PC-9 (cell line): ENCODE data around the gene KCTD20. TPM values are rescaled to one million over a fixed set of nuclear protein-coding genes. Genes with fewer than 3 reads are reported as not detected.
A peak's percentile ranks its signal among the peaks of the same experiment; 100 is the strongest.
"Not testable (repeated sequence)": the region's sequence is repeated elsewhere in the genome, so short reads cannot be mapped to it uniquely, and the experiment has no call there.

Experiments used
- BruUV-seq: library from RNA; stranded (reverse); fragments of 400-500 nt; replicated peaks from 2 replicates; lab custom pipeline; 2021; lab: Mats Ljungman, UMichigan
- CTCF ChIA-PET: fragments of 300-600 bp; sonication (Branson Sonifier 250); formaldehyde crosslinking; loops from one replicate; lab custom pipeline; 2022; ENCODE audit warnings: antibody characterized with exemption; lab: Charles Lee
- POLR2A ChIA-PET: fragments of 300-600 bp; sonication (Branson Sonifier 250); formaldehyde crosslinking; loops from one replicate; lab custom pipeline; 2022; ENCODE audit warnings: antibody characterized with exemption; ENCODE audit not compliant: unreplicated experiment; lab: Charles Lee
- DNase-seq, 2 experiments: peaks; one replicate each; pipeline versions ENCODE4 v3.0.0 to v3.0.0-alpha.2; 2015 to 2022; ENCODE audit warnings: mixed read lengths in 1 of 2
- H2AFZ ChIP-seq: fragments of 200-600 bp; sonication (generic); 2 replicates; pipeline ENCODE4 v1.8.1; 2017; ENCODE audit warnings: antibody characterized with exemption
- H3F3A ChIP-seq: fragments of 200-600 bp; sonication (generic); 2 replicates; pipeline ENCODE4 v1.8.1; 2017; ENCODE audit warnings: antibody characterized with exemption, mild to moderate bottlenecking, low read depth; ENCODE audit not compliant: insufficient read depth
- H3K27ac ChIP-seq: fragments of 200-600 bp; sonication (generic); 2 replicates; pipeline ENCODE4 v1.6.1; 2016; ENCODE audit warnings: mixed run types
- H3K27me3 ChIP-seq: fragments of 200-600 bp; sonication (generic); 2 replicates; pipeline ENCODE4 v1.6.1; 2016; ENCODE audit warnings: low read depth, mixed run types; ENCODE audit not compliant: insufficient read depth
- H3K36me3 ChIP-seq: fragments of 200-600 bp; sonication (generic); 2 replicates; pipeline ENCODE4 v1.6.1; 2016; ENCODE audit warnings: low read depth, mixed run types
- H3K4me1 ChIP-seq: fragments of 200-600 bp; sonication (generic); replicated peaks from 2 replicates; pipeline ENCODE4 v1.6.1; 2016; ENCODE audit warnings: mixed run types; ENCODE audit not compliant: insufficient read depth
- H3K4me2 ChIP-seq: fragments of 200-600 bp; sonication (generic); 2 replicates; pipeline ENCODE4 v1.6.1; 2017; ENCODE audit warnings: mixed run types
- H3K4me3 ChIP-seq: fragments of 200-600 bp; sonication (generic); 2 replicates; pipeline ENCODE4 v1.6.1; 2016; ENCODE audit warnings: mixed run types
- H3K79me2 ChIP-seq: fragments of 200-600 bp; sonication (generic); 2 replicates; pipeline ENCODE4 v1.6.1; 2017; ENCODE audit warnings: low read depth, mixed run types
- H3K9me2 ChIP-seq: fragments of 200-600 bp; sonication (generic); 2 replicates; pipeline ENCODE4 v1.8.1; 2017; ENCODE audit warnings: mild to moderate bottlenecking; ENCODE audit not compliant: insufficient read depth
- H3K9me3 ChIP-seq: fragments of 200-600 bp; sonication (generic); 2 replicates; pipeline ENCODE4 v1.8.1; 2016; ENCODE audit warnings: low read depth; ENCODE audit not compliant: insufficient read depth
- H4K20me1 ChIP-seq: fragments of 200-600 bp; sonication (generic); 2 replicates; pipeline ENCODE4 v1.8.1; 2017; ENCODE audit not compliant: insufficient read depth
- CTCF ChIP-seq: fragments of 200-600 bp; sonication (generic); conservative IDR thresholded peaks from 2 replicates; pipeline ENCODE4 v1.6.1; 2017; ENCODE audit warnings: mixed run types, antibody characterized with exemption, mild to moderate bottlenecking, moderate library complexity
- EZH2 ChIP-seq: fragments of 200-600 bp; sonication (generic); IDR thresholded peaks from 2 replicates; pipeline ENCODE4 v1.8.0; 2017; ENCODE audit warnings: antibody characterized with exemption, low read depth
- intact Hi-C: fragments of 100-400 bp; cut with micrococcal nuclease; formaldehyde crosslinking; loops from one replicate; pipeline ENCODE4 v1.10.0; 2022; ENCODE audit not compliant: unreplicated experiment
- total RNA-seq: library from RNA; stranded (reverse); gene quantifications from 2 replicates; pipeline ENCODE4 v1.2.3, GENCODE V29; 2021

Gene KCTD20
- total RNA-seq, 1 experiment from 2014 or later = 42.5 TPM

- CTCF ChIA-PET = no interaction called here
- POLR2A ChIA-PET = interaction anchor here (0.7 to 0.8 kb wide), 2 partner anchors 10 to 47 kb away, joined by 4 to 16 read pairs; no protein-coding TSS in a partner anchor
- H2AFZ ChIP-seq = no peak overlapping the region
- no peaks in the 10 kb centered on the region for H4K20me1 ChIP-seq
- intact Hi-C loops = no loop called here
- H3F3A ChIP-seq = peaks cover 13% of the 10 kb centered on the region; the same call in 1 of the 2 replicates
- no peak overlapping the region for H3K4me2 ChIP-seq
- no TSS peak for BruUV-seq
- H3K79me2 ChIP-seq = no peaks in the 10 kb centered on the region
- H3K27me3 ChIP-seq = no peaks in the 10 kb centered on the region
- H3K9me2 ChIP-seq = no peaks in the 10 kb centered on the region
- H3K27ac ChIP-seq = no peak overlapping the region
- H3K4me3 ChIP-seq = no peak overlapping the region
- DNase-seq = peak in 1 of 2 experiments; percentile 63
- H3K9me3 ChIP-seq = no peaks in the 10 kb centered on the region
- no peak for TF ChIP-seq CTCF
- TF ChIP-seq EZH2 = no peak
- H3K4me1 ChIP-seq = peaks cover 15% of the 10 kb centered on the region
- peaks cover 13% of the 10 kb centered on the region for H3K36me3 ChIP-seq
These were observed 36.5 kb downstream of the KCTD20 start for GRCh38 chr6:36479256-36479655.

- H3K36me3 ChIP-seq = peaks cover 21% of the 10 kb centered on the region
- H3K4me3 ChIP-seq, H2AFZ ChIP-seq, POLR2A ChIA-PET, H4K20me1 ChIP-seq, H3K27ac ChIP-seq, CTCF ChIA-PET, intact Hi-C loops, H3K79me2 ChIP-seq, DNase-seq, H3K4me2 ChIP-seq, H3K27me3 ChIP-seq, BruUV-seq, H3K9me2 ChIP-seq, H3K9me3 ChIP-seq: not testable (repeated sequence)
- peaks cover 11% of the 10 kb centered on the region for H3K4me1 ChIP-seq
- peaks cover 13% of the 10 kb centered on the region; the same call in 1 of the 2 replicates for H3F3A ChIP-seq
These were observed 40.5 kb downstream of the KCTD20 start for GRCh38 chr6:36483326-36483725.

GRCh38 chr6:36484736-36485135, 41.9 kb downstream of the KCTD20 start:
- CTCF ChIA-PET = no interaction called here

More at GRCh38 chr6:36484736-36485135, 41.9 kb downstream of the KCTD20 start:
- intact Hi-C loops = no loop called here
- no peak overlapping the region for H2AFZ ChIP-seq
- DNase-seq = no peak
- no peaks in the 10 kb centered on the region for H4K20me1 ChIP-seq
- H3K36me3 ChIP-seq = peaks cover 21% of the 10 kb centered on the region
- TF ChIP-seq CTCF (no peak), EZH2 (no peak)
- H3K4me3 ChIP-seq = no peak overlapping the region
- no TSS peak for BruUV-seq
- no peaks in the 10 kb centered on the region for H3K9me2 ChIP-seq
- H3K79me2 ChIP-seq = no peaks in the 10 kb centered on the region
- H3K27ac ChIP-seq = no peak overlapping the region
- no peak overlapping the region for H3K4me2 ChIP-seq
- peaks cover 7% of the 10 kb centered on the region; the same call in 1 of the 2 replicates for H3F3A ChIP-seq
- no peaks in the 10 kb centered on the region for H3K4me1 ChIP-seq
- POLR2A ChIA-PET = interaction anchor here (0.6 kb wide), 2 partner anchors 28 to 232 kb away, joined by 3 to 16 read pairs; no protein-coding TSS in a partner anchor
- H3K27me3 ChIP-seq = no peaks in the 10 kb centered on the region
- no peaks in the 10 kb centered on the region for H3K9me3 ChIP-seq
